Stomach (tissue), 4 donors: Measurements from ENCODE around the gene CLCN1.

Source experiments
- CTCF ChIP-seq, 7 experiments: fragments of 450-650 bp in 4 of 7; fragments of 200-600 bp in 3 of 7; sonication (generic) in 3 of 7; IDR thresholded peaks; one replicate each; pipeline ENCODE4 v1.5.1; 2016 to 2019; ENCODE audit warnings: antibody characterized with exemption in 7 of 7, control low read depth in 2 of 7, mild to moderate bottlenecking in 1 of 7
- EP300 ChIP-seq: sonication (generic); formaldehyde crosslinking; IDR thresholded peaks from one replicate; pipeline ENCODE4 v1.6.1; 2017; ENCODE audit warnings: antibody characterized with exemption
- POLR2A ChIP-seq, 4 donors: fragments of 450-650 bp; IDR thresholded peaks; one replicate each; pipeline ENCODE4 v1.6.1; 2016; ENCODE audit warnings: antibody characterized with exemption in 4 of 4, control low read depth in 2 of 4, mild to moderate bottlenecking in 1 of 4, moderate library complexity in 1 of 4
- POLR2AphosphoS5 ChIP-seq, 3 donors: sonication (generic); formaldehyde crosslinking; IDR thresholded peaks; one replicate each; pipeline ENCODE4 v1.6.1; 2016; ENCODE audit warnings: antibody characterized with exemption in 3 of 3

- TF ChIP-seq CTCF (IDR thresholded peaks at IDR 0.05) (no peak), POLR2A (IDR thresholded peaks at IDR 0.05) (no peak), POLR2AphosphoS5 (IDR thresholded peaks at IDR 0.05) (no peak), EP300 (no peak)
These were observed 33.8 kb upstream of the CLCN1 start for GRCh38 chr7:143282124-143282523.
